Fibroblast of the aortic adventitia (primary cell): ENCODE results near the gene SLCO1B3. TPM values are rescaled to one million over a fixed set of nuclear protein-coding genes. Genes with fewer than 3 reads are reported as not detected.

Source experiments
- DNase-seq: peaks from one replicate; pipeline ENCODE4 v3.0.0-alpha.2; 2010; ENCODE audit warnings: low read depth
- H3K4me3 ChIP-seq: 2 replicates; pipeline ENCODE4 v1.5.1; 2011; ENCODE audit warnings: low read depth, mild to moderate bottlenecking, control low read depth, low read length, moderate library complexity
- CTCF ChIP-seq: IDR thresholded peaks from 2 replicates; pipeline ENCODE4 v1.5.1; 2011; ENCODE audit warnings: mild to moderate bottlenecking, low read length, control low read depth, inconsistent platforms; ENCODE audit not compliant: insufficient read depth
- small RNA-seq: library from RNA; depleted of rRNA; stranded (forward); fragments of <200 nt; gene quantifications from one replicate; pipeline ENCODE3, GENCODE V24; 2012
- total RNA-seq: library from RNA; depleted of rRNA; stranded (reverse); fragments of >200 nt; gene quantifications from 2 replicates; pipeline ENCODE4 v1.2.3, GENCODE V29; 2012; ENCODE audit warnings: low replicate concordance

SLCO1B3 gene
- total RNA-seq, 1 donor: not detected

DNA sequence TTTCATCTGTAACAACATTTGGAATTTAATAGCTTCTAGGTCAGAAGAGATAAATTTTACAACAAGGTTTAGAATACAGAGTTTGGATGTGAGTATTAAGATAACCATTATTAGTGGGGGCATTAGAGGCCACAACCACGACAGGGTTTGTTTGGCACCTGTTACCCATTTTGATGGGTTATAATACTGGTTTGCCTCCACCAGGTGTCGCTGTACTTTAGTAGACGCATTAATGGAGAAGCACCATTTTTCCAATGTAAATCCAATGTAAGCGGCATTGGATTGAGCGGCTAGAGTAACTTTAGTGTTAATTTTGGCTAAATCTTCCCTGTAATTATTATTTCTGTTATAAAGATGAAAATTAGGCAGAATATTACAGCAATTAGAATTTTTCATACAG, 136.2 kb downstream of the SLCO1B3 start:
- H3K4me3 ChIP-seq: no peak overlapping the region
- peak; percentile 42 for TF ChIP-seq CTCF
- peak; percentile 12 for DNase-seq

GRCh38 chr12:20950248-20950647, 139.7 kb downstream of the SLCO1B3 start:
- peak; percentile 30 for TF ChIP-seq CTCF
- H3K4me3 ChIP-seq: no peak overlapping the region
- DNase-seq: peak; percentile 15

GRCh38 chr12:20963303-20963702, 152.8 kb downstream of the SLCO1B3 start:
- DNase-seq: no peak
- no peak overlapping the region for H3K4me3 ChIP-seq
- no peak for TF ChIP-seq CTCF

GRCh38 chr12:20963762-20964161, 153.3 kb downstream of the SLCO1B3 start:
- no peak for TF ChIP-seq CTCF
- no peak for DNase-seq

More at GRCh38 chr12:20963762-20964161, 153.3 kb downstream of the SLCO1B3 start:
- no peak overlapping the region for H3K4me3 ChIP-seq

Small RNA genes lying within 50 kb of the gene (small RNA-seq; reads per million reads assigned to genes)
- not detected for gene AC011604.1

Other genes starting within 250 kb of the SLCO1B3 start
- 0.09 and 0.25 TPM in 2 replicates for gene SLCO1C1, start 115.4 kb upstream of the SLCO1B3 start, total RNA-seq